OCI-LY1 (cell line): ENCODE measurements around the gene IQSEC1.
A peak's percentile ranks its signal among the peaks of the same experiment; 100 is the strongest.

Source experiments
- H2AFZ ChIP-seq: fragments of 200-600 bp; sonication (generic), shearing (Covaris generic); 2 replicates; pipeline ENCODE4 v1.6.0; 2014; ENCODE audit warnings: antibody characterized with exemption, mild to moderate bottlenecking, low read length
- H3F3A ChIP-seq: fragments of 200-600 bp; sonication (generic), shearing (Covaris generic); 2 replicates; pipeline ENCODE4 v1.6.0; 2014; ENCODE audit warnings: mild to moderate bottlenecking, antibody characterized with exemption, low read length, moderate library complexity; ENCODE audit not compliant: insufficient read depth
- H3K27ac ChIP-seq: fragments of 200-600 bp; sonication (generic); 2 replicates; pipeline ENCODE4 v1.5.1; 2014; ENCODE audit warnings: low read length, mixed run types, mild to moderate bottlenecking, low read depth; ENCODE audit not compliant: poor library complexity, severe bottlenecking
- H3K27me3 ChIP-seq: fragments of 200-600 bp; sonication (generic); 2 replicates; pipeline ENCODE4 v1.6.0; 2014; ENCODE audit warnings: antibody characterized with exemption, mild to moderate bottlenecking, low read length, moderate library complexity; ENCODE audit not compliant: insufficient read depth
- H3K36me3 ChIP-seq: fragments of 200-600 bp; sonication (generic); 2 replicates; pipeline ENCODE4 v1.6.1; 2014; ENCODE audit warnings: mild to moderate bottlenecking, antibody characterized with exemption, low read length, moderate library complexity, mixed read lengths; ENCODE audit not compliant: insufficient read depth
- H3K4me1 ChIP-seq: fragments of 200-600 bp; sonication (generic); 2 replicates; pipeline ENCODE4 v1.5.1; 2014; ENCODE audit warnings: mild to moderate bottlenecking, low read length, moderate library complexity; ENCODE audit not compliant: insufficient read depth, severe bottlenecking
- H3K4me2 ChIP-seq: fragments of 200-600 bp; sonication (generic), shearing (Covaris generic); 2 replicates; pipeline ENCODE4 v1.6.1; 2014; ENCODE audit warnings: low read length
- H3K4me3 ChIP-seq: fragments of 200-600 bp; sonication (generic); 2 replicates; pipeline ENCODE4 v1.5.1; 2014; ENCODE audit warnings: low read length, low read depth, mild to moderate bottlenecking, mixed read lengths; ENCODE audit not compliant: poor library complexity, severe bottlenecking
- H3K79me2 ChIP-seq: fragments of 200-600 bp; shearing (Covaris generic); 2 replicates; pipeline ENCODE4 v1.6.1; 2016; ENCODE audit warnings: mixed run types, low read length, mixed read lengths; ENCODE audit not compliant: insufficient read depth
- H3K9ac ChIP-seq: fragments of 200-600 bp; sonication (generic), shearing (Covaris generic); 2 replicates; pipeline ENCODE4 v1.6.1; 2014; ENCODE audit warnings: mild to moderate bottlenecking, low read length, mixed read lengths
- H3K9me2 ChIP-seq: fragments of 200-600 bp; sonication (generic), shearing (Covaris generic); 2 replicates; pipeline ENCODE4 v1.6.1; 2014; ENCODE audit warnings: low read depth, mild to moderate bottlenecking, low read length, mixed read lengths
- H3K9me3 ChIP-seq: fragments of 200-600 bp; shearing (Covaris generic); 2 replicates; pipeline ENCODE4 v1.6.1; 2014; ENCODE audit warnings: low read length, mixed read lengths
- H4K20me1 ChIP-seq: fragments of 200-600 bp; sonication (generic), shearing (Covaris generic); 2 replicates; pipeline ENCODE4 v1.6.0; 2016; ENCODE audit warnings: mild to moderate bottlenecking, low read length; ENCODE audit not compliant: insufficient read depth
- EZH2 ChIP-seq: fragments of 200-600 bp; sonication (generic), shearing (Covaris generic); IDR thresholded peaks from 2 replicates; pipeline ENCODE4 v1.8.0; 2017; ENCODE audit warnings: borderline replicate concordance, mixed run types, mild to moderate bottlenecking, antibody characterized with exemption, low read length, moderate library complexity, mixed read lengths
- TF ChIP-seq, protein P1 (sequence below): fragments of 200-600 bp; sonication (generic), shearing (Covaris generic); IDR thresholded peaks from 2 replicates; pipeline ENCODE4 v1.5.1; 2017; ENCODE audit warnings: mild to moderate bottlenecking, antibody characterized with exemption, low read length, moderate library complexity, mixed read lengths

IQSEC1 gene

DNA sequence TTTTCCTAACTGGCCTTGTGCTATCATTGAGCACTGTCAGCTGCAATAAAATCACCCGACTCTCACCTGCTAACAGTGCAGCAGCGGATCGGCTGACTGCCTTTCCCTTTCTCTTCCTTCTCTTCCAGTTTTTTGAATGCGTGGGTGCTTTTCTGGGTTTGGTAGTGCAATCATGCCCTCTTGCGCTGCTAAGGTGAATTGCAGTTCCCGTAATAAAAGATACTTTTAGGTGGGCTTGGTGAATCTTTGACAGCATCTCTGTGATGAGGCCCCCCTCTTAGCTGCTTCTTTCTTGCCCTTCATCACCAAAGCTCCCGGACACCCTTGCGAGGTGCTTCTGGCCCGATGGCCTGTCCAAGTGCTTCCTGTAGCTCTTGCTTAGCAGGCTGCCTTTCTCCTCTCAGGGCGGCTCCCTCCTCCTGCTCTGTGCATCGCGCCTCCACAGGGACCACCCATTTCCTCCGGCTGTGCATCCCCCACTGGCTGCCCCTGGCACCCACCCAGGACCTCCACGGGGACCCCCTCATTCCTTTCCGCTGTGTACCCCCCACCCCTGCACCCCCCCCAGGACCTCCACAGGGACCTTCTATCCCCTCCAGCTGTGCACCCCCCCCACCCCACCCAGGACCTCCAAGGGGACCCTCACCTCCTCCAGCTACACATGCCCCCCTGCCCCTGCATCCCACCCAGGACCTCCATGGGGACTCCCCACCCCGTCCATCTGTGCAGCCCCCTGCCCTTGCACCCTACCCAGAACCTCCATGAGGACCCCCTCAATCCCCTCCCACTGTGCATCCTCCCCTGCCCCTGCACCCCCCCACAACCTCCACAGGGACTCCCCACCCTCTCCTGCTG is 181.0 kb downstream of the IQSEC1 start:
- Histone ChIP-seq H3K4me2 (no peak overlapping the region), H3K27me3 (0 out of 2 replicates have a peak, but pooled peaks cover 17% of the 10 kb centered on the region), H4K20me1 (no peaks in the 10 kb centered on the region), H3K4me1 (no peaks in the 10 kb centered on the region), H3K79me2 (no peaks in the 10 kb centered on the region), H3K9me2 (no peaks in the 10 kb centered on the region), H3K36me3 (no peaks in the 10 kb centered on the region), H3F3A (no peaks in the 10 kb centered on the region), H3K27ac (no peak overlapping the region), H2AFZ (no peak overlapping the region), H3K4me3 (no peak overlapping the region), H3K9ac (no peak overlapping the region), H3K9me3 (no peaks in the 10 kb centered on the region)
- TF ChIP-seq EZH2, result no peak
- TF ChIP-seq, protein P1, sequence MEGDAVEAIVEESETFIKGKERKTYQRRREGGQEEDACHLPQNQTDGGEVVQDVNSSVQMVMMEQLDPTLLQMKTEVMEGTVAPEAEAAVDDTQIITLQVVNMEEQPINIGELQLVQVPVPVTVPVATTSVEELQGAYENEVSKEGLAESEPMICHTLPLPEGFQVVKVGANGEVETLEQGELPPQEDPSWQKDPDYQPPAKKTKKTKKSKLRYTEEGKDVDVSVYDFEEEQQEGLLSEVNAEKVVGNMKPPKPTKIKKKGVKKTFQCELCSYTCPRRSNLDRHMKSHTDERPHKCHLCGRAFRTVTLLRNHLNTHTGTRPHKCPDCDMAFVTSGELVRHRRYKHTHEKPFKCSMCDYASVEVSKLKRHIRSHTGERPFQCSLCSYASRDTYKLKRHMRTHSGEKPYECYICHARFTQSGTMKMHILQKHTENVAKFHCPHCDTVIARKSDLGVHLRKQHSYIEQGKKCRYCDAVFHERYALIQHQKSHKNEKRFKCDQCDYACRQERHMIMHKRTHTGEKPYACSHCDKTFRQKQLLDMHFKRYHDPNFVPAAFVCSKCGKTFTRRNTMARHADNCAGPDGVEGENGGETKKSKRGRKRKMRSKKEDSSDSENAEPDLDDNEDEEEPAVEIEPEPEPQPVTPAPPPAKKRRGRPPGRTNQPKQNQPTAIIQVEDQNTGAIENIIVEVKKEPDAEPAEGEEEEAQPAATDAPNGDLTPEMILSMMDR, result peak; percentile 91

DNA sequence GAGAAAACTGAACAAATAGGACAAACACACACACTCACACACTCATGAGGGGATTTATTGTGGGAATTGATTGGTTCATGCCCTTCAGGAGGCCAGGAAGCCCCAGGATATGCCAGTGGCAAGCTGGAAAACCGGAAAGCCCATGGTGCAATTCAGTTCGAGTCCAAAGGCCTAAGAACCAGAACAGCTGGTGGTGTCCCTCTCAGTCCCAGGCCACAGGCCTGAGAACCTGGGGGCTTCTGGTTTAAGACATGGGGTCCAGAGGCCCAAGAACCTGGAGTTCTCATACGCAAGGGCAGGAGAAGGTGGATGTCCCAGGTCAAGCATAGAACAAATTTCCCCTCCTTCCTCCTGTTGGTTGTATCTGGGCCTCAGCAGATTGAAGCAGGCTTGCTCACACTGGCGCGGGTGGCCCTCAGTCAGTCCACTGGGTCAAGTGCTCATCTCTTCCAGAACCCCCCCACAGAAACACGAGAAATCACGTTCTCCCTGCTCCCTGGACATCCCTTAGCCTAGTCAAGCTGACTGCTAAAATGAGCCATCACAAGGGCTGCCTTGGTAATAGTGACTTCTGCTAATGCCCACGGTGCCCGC is 181.7 kb downstream of the IQSEC1 start:
- no peaks in the 10 kb centered on the region for H3F3A ChIP-seq
- no peak overlapping the region for H2AFZ ChIP-seq
- no peak overlapping the region for H3K9ac ChIP-seq
- H3K27me3 ChIP-seq, result 0 out of 2 replicates have a peak, but pooled peaks cover 24% of the 10 kb centered on the region
- H3K4me3 ChIP-seq, result no peak overlapping the region
- no peaks in the 10 kb centered on the region for H3K36me3 ChIP-seq
- no peak overlapping the region for H3K27ac ChIP-seq
- H3K9me2 ChIP-seq, result no peaks in the 10 kb centered on the region
- H3K9me3 ChIP-seq, result no peaks in the 10 kb centered on the region
- TF ChIP-seq, protein P1, result no peak
- TF ChIP-seq EZH2, result no peak
- H3K4me1 ChIP-seq, result no peaks in the 10 kb centered on the region
- H4K20me1 ChIP-seq, result no peaks in the 10 kb centered on the region
- H3K4me2 ChIP-seq, result no peak overlapping the region
- H3K79me2 ChIP-seq, result no peaks in the 10 kb centered on the region

DNA sequence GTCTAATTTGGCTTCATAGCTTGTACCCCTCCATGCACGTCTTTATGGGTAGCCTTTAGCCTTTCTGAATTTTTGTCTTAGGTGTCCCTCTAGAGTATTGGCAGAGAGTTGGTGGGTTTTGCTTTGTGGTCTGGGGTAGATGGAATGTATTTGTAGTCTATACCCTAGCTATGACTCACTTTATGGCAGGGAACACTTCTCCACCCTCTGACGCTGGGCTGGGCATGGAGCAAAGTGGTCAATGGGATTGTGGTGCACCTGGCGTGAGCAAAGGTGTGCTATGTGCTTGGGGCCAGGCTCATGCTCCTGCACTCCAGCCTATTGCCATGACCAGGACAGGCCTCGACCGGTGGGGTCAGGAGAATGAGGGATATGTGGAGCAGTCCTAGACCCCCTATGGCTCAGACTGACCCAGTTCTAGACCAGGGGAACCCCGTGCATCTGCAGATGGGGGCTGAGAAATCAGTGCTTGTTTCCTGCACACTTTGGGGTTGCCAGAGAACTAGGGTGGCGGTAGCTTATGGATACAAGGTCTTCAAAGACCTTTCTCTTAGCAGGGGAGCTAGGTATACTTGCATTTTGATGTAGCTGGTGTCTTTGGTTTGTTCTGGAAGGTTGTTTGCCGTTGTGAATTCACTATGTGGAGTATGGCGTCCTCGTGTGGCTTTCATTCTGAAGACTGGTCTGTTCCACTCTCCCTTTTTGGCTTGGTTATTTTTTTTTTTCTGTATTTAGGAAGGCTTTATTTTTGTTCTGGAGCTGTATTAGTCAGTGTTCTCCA is 182.4 kb downstream of the IQSEC1 start:
- no peak for TF ChIP-seq EZH2
- TF ChIP-seq, protein P1, result no peak
- no peaks in the 10 kb centered on the region for H3K9me2 ChIP-seq
- H3K4me2 ChIP-seq, result no peak overlapping the region
- H3K27me3 ChIP-seq, result 0 out of 2 replicates have a peak, but pooled peaks cover 23% of the 10 kb centered on the region
- peaks cover 6% of the 10 kb centered on the region for H3K4me1 ChIP-seq
- H3K4me3 ChIP-seq, result no peak overlapping the region
- H2AFZ ChIP-seq, result no peak overlapping the region
- H3K9me3 ChIP-seq, result no peaks in the 10 kb centered on the region
- no peaks in the 10 kb centered on the region for H3K36me3 ChIP-seq
- H3K79me2 ChIP-seq, result no peaks in the 10 kb centered on the region
- no peaks in the 10 kb centered on the region for H3F3A ChIP-seq
- no peaks in the 10 kb centered on the region for H4K20me1 ChIP-seq
- H3K9ac ChIP-seq, result no peak overlapping the region
- H3K27ac ChIP-seq, result no peak overlapping the region
